HG03060 (cell line): ENCODE measurements around the gene TNFSF12.

Experiments
- ATAC-seq: cut with Tn5 transposase; IDR thresholded peaks from one replicate; pipeline ENCODE4 v1.9.1; 2021; ENCODE audit warnings: low read depth, moderate number of reproducible peaks; ENCODE audit not compliant: unreplicated experiment

Gene TNFSF12

DNA sequence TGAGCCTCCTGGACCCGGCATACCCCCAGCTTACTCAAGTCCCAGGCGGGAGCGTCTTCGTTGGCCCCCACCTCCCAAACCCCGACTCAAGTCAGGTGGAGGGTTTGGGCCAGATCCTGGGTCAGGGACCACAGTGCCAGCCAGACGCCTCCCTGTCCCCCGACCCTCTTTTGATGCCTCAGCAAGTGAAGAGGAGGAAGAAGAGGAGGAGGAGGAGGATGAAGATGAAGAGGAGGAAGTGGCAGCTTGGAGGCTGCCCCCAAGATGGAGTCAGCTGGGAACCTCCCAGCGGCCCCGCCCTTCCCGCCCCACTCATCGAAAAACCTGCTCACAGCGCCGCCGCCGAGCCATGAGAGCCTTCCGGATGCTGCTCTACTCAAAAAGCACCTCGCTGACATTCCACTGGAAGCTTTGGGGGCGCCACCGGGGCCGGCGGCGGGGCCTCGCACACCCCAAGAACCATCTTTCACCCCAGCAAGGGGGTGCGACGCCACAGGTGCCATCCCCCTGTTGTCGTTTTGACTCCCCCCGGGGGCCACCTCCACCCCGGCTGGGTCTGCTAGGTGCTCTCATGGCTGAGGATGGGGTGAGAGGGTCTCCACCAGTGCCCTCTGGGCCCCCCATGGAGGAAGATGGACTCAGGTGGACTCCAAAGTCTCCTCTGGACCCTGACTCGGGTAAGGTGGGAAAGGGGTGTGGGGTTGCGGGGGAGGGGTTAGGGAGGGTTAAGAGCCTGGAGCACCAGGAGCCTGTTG, 14.4 kb downstream of the TNFSF12 start:
- no peak for ATAC-seq

GRCh38 chr17:7569571-7569970, 20.7 kb downstream of the TNFSF12 start:
- no peak for ATAC-seq

GRCh38 chr17:7570351-7570750, 21.5 kb downstream of the TNFSF12 start:
- ATAC-seq: no peak

- peak; percentile 78 for ATAC-seq
These were observed 23.4 kb downstream of the TNFSF12 start for GRCh38 chr17:7572338-7572587.

- no peak for ATAC-seq
These were observed 23.9 kb downstream of the TNFSF12 start for GRCh38 chr17:7572588-7573323.

DNA sequence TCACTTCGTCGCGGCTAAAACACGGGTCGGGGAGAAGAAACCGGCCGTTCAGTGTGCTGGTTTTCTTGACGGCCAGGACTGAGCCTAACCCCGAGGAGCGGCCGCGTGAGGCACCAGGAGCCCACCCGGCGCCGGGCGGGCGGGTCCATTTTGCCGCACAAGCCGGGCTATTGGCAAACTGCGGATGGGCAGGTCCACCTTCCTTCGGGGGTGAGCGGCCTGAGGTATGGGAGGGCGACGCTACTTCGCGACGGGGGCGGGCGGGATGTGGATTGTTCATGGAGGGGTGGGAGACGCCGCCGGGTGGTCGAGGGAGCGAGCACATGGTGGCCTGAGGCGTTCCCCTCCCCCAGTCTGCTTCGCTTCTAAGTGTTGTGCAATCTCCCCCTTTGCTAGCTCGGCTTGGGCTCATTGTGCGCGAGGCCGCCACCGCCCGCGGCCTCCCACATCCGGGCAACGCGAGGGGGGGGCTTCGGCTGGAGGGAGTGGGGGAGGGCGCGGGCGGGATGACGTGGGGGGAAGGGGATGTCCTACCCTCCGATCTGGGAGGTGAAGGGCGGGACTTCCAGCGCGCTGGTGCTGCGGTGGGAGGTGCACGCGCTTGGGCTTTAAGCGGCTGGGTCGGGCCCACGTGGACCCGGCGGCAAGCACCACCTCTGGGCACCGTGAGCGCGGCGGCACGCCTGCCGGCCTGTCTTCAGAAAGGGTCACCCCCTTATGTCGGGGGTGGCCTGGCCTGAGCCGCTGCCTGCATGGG, 24.6 kb downstream of the TNFSF12 start:
- ATAC-seq: no peak

DNA sequence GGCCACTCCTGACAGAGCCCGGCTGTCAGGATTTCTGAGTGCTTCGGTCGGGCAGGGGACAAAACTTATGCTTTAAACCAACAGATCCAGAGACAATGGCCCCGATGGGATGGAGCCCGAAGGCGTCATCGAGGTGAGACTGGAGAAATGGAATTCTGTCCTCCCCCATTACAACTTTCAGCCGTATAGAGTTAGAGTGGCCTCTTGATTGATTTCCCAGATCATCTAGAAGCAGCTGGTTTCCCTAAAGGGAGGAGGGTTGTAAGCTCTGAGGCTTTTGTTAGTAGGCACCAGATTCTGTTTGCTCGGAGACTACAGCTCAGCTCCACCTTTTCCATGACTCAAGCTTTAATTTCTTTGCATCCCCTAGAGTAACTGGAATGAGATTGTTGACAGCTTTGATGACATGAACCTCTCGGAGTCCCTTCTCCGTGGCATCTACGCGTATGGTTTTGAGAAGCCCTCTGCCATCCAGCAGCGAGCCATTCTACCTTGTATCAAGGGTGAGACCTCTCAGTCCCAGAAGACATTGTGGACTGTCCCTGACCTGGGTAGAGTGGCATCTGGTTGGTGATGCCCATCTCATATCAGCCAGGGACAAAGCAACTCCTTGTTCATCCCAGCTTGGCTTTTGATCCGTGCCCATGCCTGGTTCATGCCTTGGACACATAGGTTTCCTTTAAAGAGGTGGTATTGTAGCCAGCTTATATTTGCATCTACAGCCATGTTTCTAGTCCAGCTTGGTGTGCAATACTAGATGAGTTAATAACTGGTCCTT, 25.5 kb downstream of the TNFSF12 start:
- ATAC-seq: no peak

- ATAC-seq: no peak
These were observed 26.6 kb downstream of the TNFSF12 start for GRCh38 chr17:7575481-7575883.

DNA sequence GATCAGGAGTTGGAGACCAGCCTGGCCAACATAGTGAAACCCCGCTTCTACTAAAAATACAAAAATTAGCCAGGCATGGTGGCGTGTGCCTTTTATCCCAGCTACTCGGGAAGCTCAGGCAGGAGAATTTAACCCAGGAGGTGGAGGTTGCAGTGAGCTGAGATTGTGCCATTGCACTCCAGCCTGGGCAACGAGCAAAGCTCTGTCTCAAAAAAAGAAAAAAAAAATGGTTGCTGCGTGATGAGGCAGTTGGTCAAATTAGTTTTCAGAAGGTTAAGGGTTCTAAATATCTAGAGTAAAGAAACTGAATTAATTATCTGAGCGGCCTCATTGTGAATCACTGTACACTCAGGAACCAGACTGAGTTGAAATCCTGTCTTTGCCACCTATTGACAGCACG, 27.1 kb downstream of the TNFSF12 start:
- ATAC-seq: no peak

DNA sequence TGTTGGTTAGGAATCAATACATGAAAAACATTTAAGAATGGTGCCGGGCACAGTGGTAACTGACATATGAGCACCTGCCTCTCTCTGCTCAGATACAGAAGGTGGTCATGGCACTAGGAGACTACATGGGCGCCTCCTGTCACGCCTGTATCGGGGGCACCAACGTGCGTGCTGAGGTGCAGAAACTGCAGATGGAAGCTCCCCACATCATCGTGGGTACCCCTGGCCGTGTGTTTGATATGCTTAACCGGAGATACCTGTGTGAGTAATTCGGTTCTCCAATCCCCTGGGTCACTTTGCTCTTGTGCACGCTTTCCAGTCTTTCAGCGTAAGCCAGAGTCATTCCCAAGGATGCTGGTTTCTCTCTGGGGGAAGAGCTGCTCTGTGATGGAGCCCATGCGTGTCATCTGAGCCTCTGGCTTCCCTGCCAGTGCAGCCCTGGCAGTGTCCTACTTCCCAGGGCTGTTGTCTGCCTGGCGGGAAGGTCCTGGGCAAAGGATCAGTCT, 27.6 kb downstream of the TNFSF12 start:
- ATAC-seq: no peak

GRCh38 chr17:7577327-7578199, 28.7 kb downstream of the TNFSF12 start:
- ATAC-seq: no peak

- ATAC-seq: peak; percentile 30
These were observed 30.4 kb downstream of the TNFSF12 start, which contains the start of gene CD68 for GRCh38 chr17:7579001-7579833. TSS of gene CD68 (plus strand) at chr17:7579638. CDS start at chr17:7579678, 40 bp downstream.

- no peak for ATAC-seq
These were observed 31.2 kb downstream of the TNFSF12 start for GRCh38 chr17:7579834-7580603.

- ATAC-seq: no peak
These were observed 32.0 kb downstream of the TNFSF12 start for GRCh38 chr17:7580604-7581575.

DNA sequence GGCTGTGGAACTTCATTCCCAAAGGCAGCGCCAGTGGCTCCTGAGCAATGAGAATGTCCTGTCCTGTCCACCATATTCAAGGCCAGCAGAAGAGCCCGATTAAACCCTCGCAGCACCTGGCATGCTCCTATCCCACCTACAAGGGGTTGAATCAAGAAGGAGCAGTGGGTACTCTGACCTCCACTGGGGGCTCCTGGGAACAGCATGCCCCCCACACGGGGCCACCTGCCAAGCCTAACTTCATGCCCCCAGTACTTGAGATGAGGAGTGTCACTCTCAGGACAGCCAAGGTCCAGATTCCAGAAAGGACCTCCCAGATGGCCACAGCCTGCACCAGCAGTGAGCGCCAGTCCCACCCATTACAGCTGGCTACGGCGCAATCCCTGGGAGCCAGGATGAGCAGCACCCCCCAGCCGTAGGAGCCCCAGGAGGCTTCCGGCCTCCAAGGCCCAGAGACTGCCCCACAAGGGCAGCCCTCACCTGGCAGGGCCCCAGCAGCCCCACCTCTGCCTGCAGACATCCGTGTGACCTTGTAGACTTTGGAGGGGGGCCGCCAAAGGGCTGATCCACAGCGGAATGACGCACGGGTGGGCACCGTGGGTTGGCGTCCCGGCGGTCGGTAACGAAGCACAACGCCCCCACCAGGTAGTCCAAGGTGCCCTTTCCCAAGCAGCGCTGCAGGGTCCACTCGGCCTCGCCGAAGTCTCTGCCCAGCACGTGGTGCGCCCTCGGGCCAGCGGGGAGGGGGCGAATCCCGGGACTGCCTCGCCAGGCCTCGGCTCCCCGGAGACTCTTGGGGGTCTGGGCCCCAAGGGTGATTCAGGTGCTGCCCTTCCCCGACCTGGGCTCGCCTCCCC, 33.8 kb downstream of the TNFSF12 start:
- no peak for ATAC-seq
